GM21390 (cell line): Measurements from ENCODE around the gene MAN1C1.
A peak's percentile ranks its signal among the peaks of the same experiment; 100 is the strongest.
"Not testable (repeated sequence)": the region's sequence is repeated elsewhere in the genome, so short reads cannot be mapped to it uniquely, and the experiment has no call there.

Source experiments
- ATAC-seq: cut with Tn5 transposase; IDR thresholded peaks from one replicate; pipeline ENCODE4 v1.9.1; 2021; ENCODE audit not compliant: unreplicated experiment

Gene MAN1C1

GRCh38 chr1:25657121-25657882 lies 40.7 kb downstream of the MAN1C1 start:
- no peak for ATAC-seq

GRCh38 chr1:25657883-25658760 lies 41.5 kb downstream of the MAN1C1 start:
- no peak for ATAC-seq

GRCh38 chr1:25658791-25659431 lies 42.3 kb downstream of the MAN1C1 start:
- ATAC-seq = no peak

- ATAC-seq = no peak
These were observed 44.6 kb downstream of the MAN1C1 start for GRCh38 chr1:25661043-25661815.

GRCh38 chr1:25662061-25662460 lies 45.5 kb downstream of the MAN1C1 start:
- no peak for ATAC-seq

DNA sequence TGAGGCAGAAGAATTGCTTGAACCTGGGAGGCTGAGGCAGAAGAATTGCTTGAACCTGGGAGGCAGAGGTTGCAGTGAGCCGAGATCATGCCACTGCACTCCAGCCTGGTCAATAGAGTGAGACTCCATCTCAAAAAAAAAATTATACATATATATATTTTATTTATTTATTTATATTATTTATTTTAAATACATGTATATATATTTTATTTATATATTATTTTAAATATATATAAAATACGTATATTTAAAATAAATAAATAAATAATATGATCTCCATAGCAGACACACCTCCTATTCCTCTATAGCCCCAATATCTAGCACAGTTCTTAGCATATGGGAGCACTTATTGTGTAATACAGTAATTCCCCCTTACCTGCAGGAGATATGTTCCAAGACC lies 46.4 kb downstream of the MAN1C1 start:
- ATAC-seq = not testable (repeated sequence)

GRCh38 chr1:25664357-25665199 lies 48.0 kb downstream of the MAN1C1 start:
- no peak for ATAC-seq

- ATAC-seq = no peak
These were observed 49.9 kb downstream of the MAN1C1 start for GRCh38 chr1:25666460-25666859.

GRCh38 chr1:25668931-25669573 lies 52.5 kb downstream of the MAN1C1 start:
- no peak for ATAC-seq

- ATAC-seq = no peak
These were observed 53.4 kb downstream of the MAN1C1 start for GRCh38 chr1:25669781-25670567.

GRCh38 chr1:25671929-25672328 lies 55.3 kb downstream of the MAN1C1 start:
- no peak for ATAC-seq

GRCh38 chr1:25672763-25673409 lies 56.3 kb downstream of the MAN1C1 start:
- ATAC-seq = no peak

- no peak for ATAC-seq
These were observed 56.9 kb downstream of the MAN1C1 start for GRCh38 chr1:25673456-25673855.

DNA sequence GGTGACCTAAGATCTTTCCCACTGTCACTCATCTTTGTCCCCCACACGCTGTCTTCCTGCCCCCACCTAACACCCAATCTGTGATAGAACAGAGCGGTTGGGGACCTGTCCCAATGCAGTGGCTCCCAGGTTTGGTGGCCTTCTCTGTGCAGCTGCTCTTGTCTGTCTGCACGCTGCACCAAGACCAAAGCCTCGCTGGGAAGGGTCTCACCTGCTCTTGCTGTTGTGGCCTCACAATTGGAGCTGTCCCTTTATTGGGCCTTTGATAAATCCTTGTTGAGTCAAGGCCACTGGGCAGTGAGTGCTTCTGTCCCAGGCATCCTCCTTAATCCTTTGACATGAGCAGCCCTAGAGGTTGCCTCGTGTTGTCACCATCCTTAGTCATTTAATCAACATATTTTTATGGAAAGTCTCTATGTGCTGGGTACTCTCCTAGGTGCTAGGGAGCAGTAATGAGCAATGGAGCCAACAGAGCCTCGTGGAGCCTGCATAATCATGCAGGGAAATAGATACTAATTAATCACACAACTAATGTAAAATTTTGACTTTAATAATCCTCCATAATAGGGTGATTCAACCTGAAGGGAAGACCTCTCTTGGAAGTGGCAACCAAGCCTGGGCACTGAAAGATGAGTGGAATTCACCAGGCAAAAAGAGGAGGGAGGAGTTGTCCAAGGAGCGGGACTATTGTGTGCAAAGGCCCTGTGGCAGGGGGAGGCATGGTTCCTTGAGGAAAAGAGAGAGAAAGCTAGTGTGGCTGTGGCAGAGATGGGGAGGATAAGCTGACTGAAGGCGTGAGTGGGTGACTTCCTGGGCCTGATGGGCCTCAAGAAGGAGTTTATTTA lies 57.6 kb downstream of the MAN1C1 start:
- ATAC-seq = no peak

DNA sequence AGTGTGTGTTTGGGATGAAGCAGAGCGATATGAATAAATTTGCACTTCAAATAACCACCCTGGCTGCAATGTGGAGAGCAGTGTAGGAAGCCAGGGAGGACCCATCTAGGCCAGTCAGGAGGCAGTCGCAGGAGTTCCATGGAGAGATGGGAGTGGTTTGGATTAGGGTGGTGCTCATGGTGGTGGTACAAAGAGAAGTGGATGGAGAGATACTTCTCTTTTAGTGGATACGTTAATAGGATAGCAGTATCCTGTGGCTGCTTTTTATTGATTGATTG lies 58.2 kb downstream of the MAN1C1 start:
- no peak for ATAC-seq

DNA sequence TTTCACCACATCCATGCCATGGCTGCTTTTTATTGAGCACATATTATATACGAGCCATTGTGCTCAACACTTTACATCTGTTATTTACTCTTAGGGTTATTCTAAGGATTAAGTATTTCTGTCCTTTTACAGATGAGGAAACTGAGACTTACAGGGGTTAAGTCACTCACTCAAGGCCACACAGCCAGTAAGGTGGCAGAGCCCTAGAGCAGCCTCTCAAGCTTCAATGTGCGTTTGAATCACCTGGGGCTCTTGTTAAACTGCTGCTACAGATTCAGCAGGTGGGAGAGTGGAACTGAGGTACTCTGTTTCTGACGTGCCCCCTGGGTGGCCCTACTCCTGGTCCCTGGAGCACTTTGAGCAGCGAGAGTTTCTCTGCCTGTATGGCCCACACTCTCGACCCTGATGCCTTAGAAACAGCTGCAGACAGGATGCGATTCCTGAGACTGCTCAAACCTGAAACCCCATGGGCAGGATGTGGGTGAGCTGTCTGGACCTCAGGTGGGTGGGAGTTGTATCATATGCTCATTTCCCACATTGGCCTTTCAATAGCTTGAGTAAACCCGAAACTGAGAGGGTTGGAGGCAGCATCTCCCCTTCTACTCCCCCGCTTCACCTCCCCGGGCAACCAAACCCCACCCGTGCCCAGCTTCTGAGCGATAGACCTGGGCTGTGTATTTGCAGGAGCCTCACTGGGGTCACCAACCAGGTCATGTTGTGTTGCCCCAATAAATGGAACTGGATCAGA lies 59.3 kb downstream of the MAN1C1 start:
- peak; percentile 97 for ATAC-seq

DNA sequence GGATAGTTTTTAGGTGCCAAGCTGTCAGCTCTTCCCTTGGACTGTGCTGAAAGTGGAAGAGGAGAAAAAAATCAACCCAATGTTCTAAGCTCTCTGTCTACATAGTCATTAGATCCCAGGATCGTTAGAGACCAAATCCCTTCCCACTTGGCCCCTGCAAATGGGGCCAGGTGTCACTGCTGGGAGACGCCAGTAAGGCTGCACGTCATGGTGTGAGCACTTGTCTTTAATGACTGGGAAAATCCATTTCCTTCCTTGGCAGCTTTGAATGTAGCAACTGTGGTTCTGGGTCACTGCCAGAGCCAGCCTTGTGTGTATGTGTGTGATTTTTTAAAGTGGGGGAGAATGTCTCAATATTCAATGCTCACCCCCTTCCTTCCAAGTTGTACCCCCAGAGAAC lies 59.9 kb downstream of the MAN1C1 start:
- no peak for ATAC-seq
